ENCODE data around the gene BCL11A.

Gene BCL11A

DNA sequence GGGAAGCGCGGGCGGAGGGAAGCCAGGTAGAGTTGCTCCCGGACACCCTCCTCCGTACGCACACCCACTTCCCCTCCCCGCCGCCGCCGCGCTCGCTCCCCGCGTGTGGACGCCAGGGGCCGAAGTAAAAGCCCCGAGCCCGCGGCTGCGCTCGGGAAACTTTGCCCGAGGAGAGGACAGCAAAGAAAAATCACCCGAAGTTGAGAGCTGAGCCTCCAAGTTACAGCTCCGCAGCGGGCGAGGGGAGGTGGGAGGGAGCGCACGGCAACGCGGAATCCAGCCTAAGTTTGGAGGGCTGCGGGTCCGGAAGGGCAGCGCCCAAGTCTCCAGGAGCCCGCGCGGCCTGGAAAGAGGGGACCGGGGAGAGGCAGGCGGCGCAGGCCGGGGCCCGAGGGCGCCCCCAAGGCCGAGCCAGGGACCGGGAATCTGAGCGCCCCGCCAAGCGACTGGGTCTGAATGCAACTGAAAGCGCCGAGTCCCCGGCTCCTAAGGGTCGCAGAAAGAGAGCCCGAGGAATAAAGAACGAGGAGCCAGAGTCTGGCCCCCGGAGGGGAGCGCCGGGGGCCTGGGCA, 706 bp upstream of the BCL11A start:
- Mint-ChIP-seq H3K9me3 (no peaks in the 10 kb centered on the region), H3K27me3 (peaks cover 77% of the 10 kb centered on the region), H3K36me3 (ENCODE audit: low read depth) (no peaks in the 10 kb centered on the region), H3K4me3 (peak overlapping the region; percentile 75), H3K27ac (no peak overlapping the region), H3K4me1 (ENCODE audit: low read depth) (peaks cover 51% of the 10 kb centered on the region)
- peak; percentile 45 for DNase-seq

DNA sequence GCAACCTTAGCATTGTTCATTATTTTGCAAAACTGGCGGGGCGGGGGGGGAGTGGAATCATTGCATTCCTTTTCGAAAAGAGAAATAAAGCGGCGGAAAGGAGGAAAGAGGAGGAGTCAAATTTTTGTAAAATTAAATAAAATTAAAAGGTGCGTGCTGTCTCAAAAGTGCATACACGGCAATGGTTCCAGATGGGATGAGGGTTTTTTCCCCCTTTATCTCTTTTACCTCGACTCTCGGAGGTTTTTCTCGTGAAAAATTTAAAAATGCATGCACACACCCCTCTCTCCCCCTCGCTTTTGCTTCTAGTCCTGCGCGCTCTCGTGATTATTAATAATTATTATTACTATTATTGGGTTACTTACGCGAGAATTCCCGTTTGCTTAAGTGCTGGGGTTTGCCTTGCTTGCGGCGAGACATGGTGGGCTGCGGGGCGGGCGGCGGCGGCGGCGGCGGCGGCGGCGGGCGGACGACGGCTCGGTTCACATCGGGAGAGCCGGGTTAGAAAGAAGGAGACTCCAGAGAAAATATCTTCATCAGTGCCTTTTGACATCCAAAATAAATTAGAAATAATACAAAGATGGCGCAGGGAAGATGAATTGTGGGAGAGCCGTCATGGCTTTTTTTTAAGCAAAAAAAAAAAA, 481 bp downstream of the BCL11A start:
- Mint-ChIP-seq H3K27me3 (peaks cover 81% of the 10 kb centered on the region), H3K36me3 (ENCODE audit: low read depth) (no peaks in the 10 kb centered on the region), H3K4me3 (peak overlapping the region; percentile 75), H3K4me1 (ENCODE audit: low read depth) (peaks cover 56% of the 10 kb centered on the region), H3K27ac (no peak overlapping the region), H3K9me3 (no peaks in the 10 kb centered on the region)
- DNase-seq: no peak

- Mint-ChIP-seq H3K9me3 (no peaks in the 10 kb centered on the region), H3K27me3 (peaks cover 81% of the 10 kb centered on the region), H3K4me1 (ENCODE audit: low read depth) (peaks cover 51% of the 10 kb centered on the region), H3K36me3 (ENCODE audit: low read depth) (no peaks in the 10 kb centered on the region), H3K4me3 (peak overlapping the region; percentile 55), H3K27ac (no peak overlapping the region)
- DNase-seq: peak; percentile 36
These were observed 1.2 kb downstream of the BCL11A start for GRCh38 chr2:60552078-60552850.

GRCh38 chr2:60551240-60552077, 2.0 kb downstream of the BCL11A start:
- H3K27ac Mint-ChIP-seq: no peak overlapping the region
- H3K27me3 Mint-ChIP-seq: peaks cover 81% of the 10 kb centered on the region
- peak overlapping the region; percentile 53 for H3K4me3 Mint-ChIP-seq
- peak; percentile 51 for DNase-seq
- peaks cover 44% of the 10 kb centered on the region for H3K4me1 Mint-ChIP-seq (ENCODE audit: low read depth)
- H3K36me3 Mint-ChIP-seq (ENCODE audit: low read depth): no peaks in the 10 kb centered on the region
- H3K9me3 Mint-ChIP-seq: no peaks in the 10 kb centered on the region

DNA sequence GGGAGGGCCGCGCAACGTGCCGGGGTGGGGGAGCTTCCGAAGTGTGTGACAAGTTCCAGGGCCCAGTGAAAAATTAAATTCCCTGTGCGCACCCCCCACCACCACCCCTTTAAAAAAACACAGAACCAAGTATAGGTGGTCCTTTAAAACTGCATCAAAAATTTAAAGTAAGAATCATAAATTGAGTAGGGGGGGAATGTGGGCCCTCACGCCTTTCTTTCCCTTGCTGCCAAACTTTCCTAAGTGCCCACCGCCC, 2.5 kb downstream of the BCL11A start:
- Mint-ChIP-seq H3K36me3 (ENCODE audit: low read depth) (no peaks in the 10 kb centered on the region), H3K4me1 (ENCODE audit: low read depth) (peaks cover 41% of the 10 kb centered on the region)
- no peak for DNase-seq

DNA sequence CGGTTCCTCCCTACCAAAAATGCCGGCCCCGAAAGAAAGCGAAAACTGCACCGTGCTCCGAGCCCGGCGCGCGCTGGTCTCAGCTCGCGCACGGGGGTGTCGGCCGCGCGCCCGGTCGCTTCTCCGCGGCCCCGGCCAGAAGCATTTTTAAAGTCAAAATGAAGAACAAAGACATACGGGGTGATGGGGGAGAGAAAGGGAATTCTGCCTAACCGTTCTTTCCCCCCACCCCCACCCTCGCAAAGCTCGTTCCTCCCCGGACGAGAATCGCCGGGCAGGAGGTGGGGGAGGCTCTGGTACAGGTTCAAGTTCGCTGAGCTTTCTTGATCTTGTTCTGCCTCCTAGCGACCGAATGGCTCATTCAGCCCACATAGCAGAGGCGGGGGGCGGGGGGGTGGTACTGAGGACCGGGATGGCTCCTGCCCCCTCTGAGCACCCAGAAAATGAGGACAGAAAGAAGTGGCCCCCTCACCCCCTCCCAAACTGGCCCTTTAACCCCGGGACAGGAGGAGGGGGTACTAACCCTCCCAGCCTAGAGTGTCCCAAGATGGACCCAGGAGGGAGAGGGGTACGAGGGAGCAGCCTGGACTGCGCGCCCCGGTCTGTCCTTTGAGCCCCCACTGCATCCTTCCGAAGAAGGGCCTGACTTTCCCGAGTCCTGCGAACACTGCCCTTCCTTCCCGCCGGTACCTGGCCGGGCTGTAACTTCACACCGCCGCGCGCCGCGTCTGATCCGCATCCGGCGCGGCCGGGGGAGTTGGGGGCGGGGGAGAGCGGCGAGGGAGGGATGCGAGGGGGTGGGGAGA, 3.1 kb downstream of the BCL11A start:
- peaks cover 36% of the 10 kb centered on the region for H3K4me1 Mint-ChIP-seq (ENCODE audit: low read depth)
- peaks cover 81% of the 10 kb centered on the region for H3K27me3 Mint-ChIP-seq
- no peaks in the 10 kb centered on the region for H3K36me3 Mint-ChIP-seq (ENCODE audit: low read depth)
- peak overlapping the region; percentile 80 for H3K4me3 Mint-ChIP-seq
- no peaks in the 10 kb centered on the region for H3K9me3 Mint-ChIP-seq
- DNase-seq: peak; percentile 62
- H3K27ac Mint-ChIP-seq: no peak overlapping the region

More for the DNA sequence above, 2.5 kb downstream of the BCL11A start:
- Mint-ChIP-seq H3K4me3 (peak overlapping the region; percentile 50), H3K9me3 (no peaks in the 10 kb centered on the region), H3K27me3 (peaks cover 81% of the 10 kb centered on the region), H3K27ac (no peak overlapping the region)

DNA sequence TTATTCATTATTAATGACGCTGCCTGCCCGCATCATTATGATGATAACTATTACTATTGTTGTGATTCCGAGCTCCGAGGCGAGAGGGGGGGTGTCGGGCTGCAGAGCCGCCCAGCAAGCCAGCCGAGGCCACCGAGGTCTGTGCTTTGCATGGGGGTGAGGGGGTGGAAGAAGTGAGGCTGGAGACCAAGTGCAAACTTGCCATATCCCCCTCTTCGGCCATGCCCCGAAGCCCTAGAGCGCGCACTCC, 3.6 kb downstream of the BCL11A start:
- H3K36me3 Mint-ChIP-seq (ENCODE audit: low read depth): no peaks in the 10 kb centered on the region
- H3K9me3 Mint-ChIP-seq: no peaks in the 10 kb centered on the region
- H3K27ac Mint-ChIP-seq: no peak overlapping the region
- H3K27me3 Mint-ChIP-seq: peaks cover 81% of the 10 kb centered on the region
- H3K4me3 Mint-ChIP-seq: peak overlapping the region; percentile 80
- DNase-seq: no peak
- H3K4me1 Mint-ChIP-seq (ENCODE audit: low read depth): peaks cover 32% of the 10 kb centered on the region

GRCh38 chr2:60549238-60549927, 4.1 kb downstream of the BCL11A start:
- Mint-ChIP-seq H3K36me3 (ENCODE audit: low read depth) (no peaks in the 10 kb centered on the region), H3K27ac (no peak overlapping the region), H3K4me1 (ENCODE audit: low read depth) (peaks cover 32% of the 10 kb centered on the region), H3K9me3 (no peaks in the 10 kb centered on the region), H3K27me3 (peaks cover 86% of the 10 kb centered on the region), H3K4me3 (peak overlapping the region; percentile 80)
- DNase-seq: peak; percentile 58

DNA sequence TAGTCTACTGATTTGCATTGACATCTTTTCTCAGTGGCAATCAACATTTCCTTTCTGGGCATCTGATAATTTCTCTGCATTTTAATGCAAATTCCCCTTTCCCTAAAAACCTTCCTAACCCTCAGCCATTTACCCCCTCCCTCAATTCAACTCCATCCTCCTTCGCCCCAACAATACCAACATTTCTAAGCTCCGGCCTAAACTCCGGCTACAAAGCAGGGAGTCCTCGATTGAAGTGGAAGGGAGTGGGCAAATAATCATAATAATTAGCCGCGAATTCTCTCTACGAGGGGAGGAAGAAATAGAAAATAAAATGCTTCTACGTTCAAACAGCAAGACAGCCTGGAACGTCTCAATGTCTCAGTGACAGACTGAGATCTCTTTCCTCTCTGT, 4.6 kb downstream of the BCL11A start:
- Mint-ChIP-seq H3K27ac (no peak overlapping the region), H3K27me3 (peaks cover 87% of the 10 kb centered on the region), H3K9me3 (no peaks in the 10 kb centered on the region), H3K4me1 (ENCODE audit: low read depth) (peaks cover 32% of the 10 kb centered on the region), H3K4me3 (peak overlapping the region; percentile 57), H3K36me3 (ENCODE audit: low read depth) (no peaks in the 10 kb centered on the region)
- DNase-seq: no peak

- peaks cover 85% of the 10 kb centered on the region for H3K27me3 Mint-ChIP-seq
- H3K4me1 Mint-ChIP-seq (ENCODE audit: low read depth): peaks cover 29% of the 10 kb centered on the region
- no peak overlapping the region for H3K27ac Mint-ChIP-seq
These were observed 5.1 kb downstream of the BCL11A start for GRCh38 chr2:60548311-60548710.

GRCh38 chr2:60547841-60548240, 5.6 kb downstream of the BCL11A start:
- Mint-ChIP-seq H3K4me3 (no peak overlapping the region), H3K27me3 (peaks cover 87% of the 10 kb centered on the region), H3K9me3 (no peaks in the 10 kb centered on the region), H3K4me1 (ENCODE audit: low read depth) (peaks cover 29% of the 10 kb centered on the region), H3K36me3 (ENCODE audit: low read depth) (no peaks in the 10 kb centered on the region), H3K27ac (no peak overlapping the region)
- no peak for DNase-seq

More at GRCh38 chr2:60548311-60548710, 5.1 kb downstream of the BCL11A start:
- Mint-ChIP-seq H3K36me3 (ENCODE audit: low read depth) (no peaks in the 10 kb centered on the region), H3K4me3 (no peak overlapping the region), H3K9me3 (no peaks in the 10 kb centered on the region)
- no peak for DNase-seq

GRCh38 chr2:60546756-60547420, 6.6 kb downstream of the BCL11A start:
- Mint-ChIP-seq H3K4me1 (ENCODE audit: low read depth) (peaks cover 23% of the 10 kb centered on the region), H3K9me3 (no peaks in the 10 kb centered on the region), H3K36me3 (ENCODE audit: low read depth) (no peaks in the 10 kb centered on the region), H3K4me3 (no peak overlapping the region), H3K27me3 (peaks cover 85% of the 10 kb centered on the region), H3K27ac (no peak overlapping the region)
- DNase-seq: no peak

GRCh38 chr2:60544954-60545560, 8.4 kb downstream of the BCL11A start:
- no peaks in the 10 kb centered on the region for H3K9me3 Mint-ChIP-seq
- peaks cover 12% of the 10 kb centered on the region for H3K4me1 Mint-ChIP-seq (ENCODE audit: low read depth)
- H3K27me3 Mint-ChIP-seq: peaks cover 77% of the 10 kb centered on the region
- H3K4me3 Mint-ChIP-seq: no peak overlapping the region
- no peaks in the 10 kb centered on the region for H3K36me3 Mint-ChIP-seq (ENCODE audit: low read depth)
- no peak for DNase-seq
- no peak overlapping the region for H3K27ac Mint-ChIP-seq
